Measurements from ENCODE around the gene APOBEC4.

Gene APOBEC4

GRCh38 chr1:183675883-183676585, 22.9 kb upstream of the APOBEC4 start:
- Histone ChIP-seq H3K4me3 (replicated peaks; ENCODE audit: insufficient read depth, low read length) (no peak overlapping the region), H3K27ac (replicated peaks) (no peak overlapping the region), H3K27me3 (ENCODE audit: insufficient read depth, poor library complexity, severe bottlenecking) (peaks cover 8% of the 10 kb centered on the region)
- no peak for DNase-seq (ENCODE audit: low read depth in 1 of 2, low spot score in 1 of 2)
- TF ChIP-seq GABPA (IDR thresholded peaks at IDR 0.05; ENCODE audit: low read depth) (no peak), POLR2AphosphoS5 (IDR thresholded peaks at IDR 0.05; ENCODE audit: low read depth) (no peak), CTCF (IDR thresholded peaks at IDR 0.05; ENCODE audit: insufficient read depth, low read length) (no peak), REST (IDR thresholded peaks at IDR 0.05; ENCODE audit: insufficient replicate concordance, low read depth) (no peak), SPI1 (IDR thresholded peaks at IDR 0.05; ENCODE audit: borderline replicate concordance, low read depth) (no peak)

GRCh38 chr1:183675381-183675780, 22.3 kb upstream of the APOBEC4 start:
- H3K27ac ChIP-seq (replicated peaks): no peak overlapping the region

GRCh38 chr1:183674886-183675285, 21.8 kb upstream of the APOBEC4 start:
- TF ChIP-seq GABPA (IDR thresholded peaks at IDR 0.05; ENCODE audit: low read depth) (no peak), SPI1 (IDR thresholded peaks at IDR 0.05; ENCODE audit: borderline replicate concordance, low read depth) (no peak), POLR2AphosphoS5 (IDR thresholded peaks at IDR 0.05; ENCODE audit: low read depth) (no peak), REST (IDR thresholded peaks at IDR 0.05; ENCODE audit: insufficient replicate concordance, low read depth) (no peak), CTCF (IDR thresholded peaks at IDR 0.05; ENCODE audit: insufficient read depth, low read length) (no peak)
- DNase-seq (ENCODE audit: low read depth in 1 of 2, low spot score in 1 of 2): no peak
- Histone ChIP-seq H3K27me3 (ENCODE audit: insufficient read depth, poor library complexity, severe bottlenecking) (peaks cover 8% of the 10 kb centered on the region), H3K27ac (replicated peaks) (no peak overlapping the region), H3K4me3 (replicated peaks; ENCODE audit: insufficient read depth, low read length) (no peak overlapping the region)

More at GRCh38 chr1:183675381-183675780, 22.3 kb upstream of the APOBEC4 start:
- TF ChIP-seq SPI1 (IDR thresholded peaks at IDR 0.05; ENCODE audit: borderline replicate concordance, low read depth) (no peak), GABPA (IDR thresholded peaks at IDR 0.05; ENCODE audit: low read depth) (no peak), REST (IDR thresholded peaks at IDR 0.05; ENCODE audit: insufficient replicate concordance, low read depth) (no peak), POLR2AphosphoS5 (IDR thresholded peaks at IDR 0.05; ENCODE audit: low read depth) (no peak)
- no peak for DNase-seq (ENCODE audit: low read depth in 1 of 2, low spot score in 1 of 2)
- H3K27me3 ChIP-seq (ENCODE audit: insufficient read depth, poor library complexity, severe bottlenecking): peaks cover 8% of the 10 kb centered on the region
- H3K4me3 ChIP-seq (replicated peaks; ENCODE audit: insufficient read depth, low read length): no peak overlapping the region
